GM18858 (cell line): ENCODE data around the gene PLEKHA4.
"Not testable (repeated sequence)": the region's sequence is repeated elsewhere in the genome, so short reads cannot be mapped to it uniquely, and the experiment has no call there.

Experiments used
- ATAC-seq: cut with Tn5 transposase; IDR thresholded peaks from one replicate; pipeline ENCODE4 v1.9.1; 2021; ENCODE audit not compliant: unreplicated experiment

PLEKHA4 gene, protein sequence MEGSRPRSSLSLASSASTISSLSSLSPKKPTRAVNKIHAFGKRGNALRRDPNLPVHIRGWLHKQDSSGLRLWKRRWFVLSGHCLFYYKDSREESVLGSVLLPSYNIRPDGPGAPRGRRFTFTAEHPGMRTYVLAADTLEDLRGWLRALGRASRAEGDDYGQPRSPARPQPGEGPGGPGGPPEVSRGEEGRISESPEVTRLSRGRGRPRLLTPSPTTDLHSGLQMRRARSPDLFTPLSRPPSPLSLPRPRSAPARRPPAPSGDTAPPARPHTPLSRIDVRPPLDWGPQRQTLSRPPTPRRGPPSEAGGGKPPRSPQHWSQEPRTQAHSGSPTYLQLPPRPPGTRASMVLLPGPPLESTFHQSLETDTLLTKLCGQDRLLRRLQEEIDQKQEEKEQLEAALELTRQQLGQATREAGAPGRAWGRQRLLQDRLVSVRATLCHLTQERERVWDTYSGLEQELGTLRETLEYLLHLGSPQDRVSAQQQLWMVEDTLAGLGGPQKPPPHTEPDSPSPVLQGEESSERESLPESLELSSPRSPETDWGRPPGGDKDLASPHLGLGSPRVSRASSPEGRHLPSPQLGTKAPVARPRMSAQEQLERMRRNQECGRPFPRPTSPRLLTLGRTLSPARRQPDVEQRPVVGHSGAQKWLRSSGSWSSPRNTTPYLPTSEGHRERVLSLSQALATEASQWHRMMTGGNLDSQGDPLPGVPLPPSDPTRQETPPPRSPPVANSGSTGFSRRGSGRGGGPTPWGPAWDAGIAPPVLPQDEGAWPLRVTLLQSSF

DNA sequence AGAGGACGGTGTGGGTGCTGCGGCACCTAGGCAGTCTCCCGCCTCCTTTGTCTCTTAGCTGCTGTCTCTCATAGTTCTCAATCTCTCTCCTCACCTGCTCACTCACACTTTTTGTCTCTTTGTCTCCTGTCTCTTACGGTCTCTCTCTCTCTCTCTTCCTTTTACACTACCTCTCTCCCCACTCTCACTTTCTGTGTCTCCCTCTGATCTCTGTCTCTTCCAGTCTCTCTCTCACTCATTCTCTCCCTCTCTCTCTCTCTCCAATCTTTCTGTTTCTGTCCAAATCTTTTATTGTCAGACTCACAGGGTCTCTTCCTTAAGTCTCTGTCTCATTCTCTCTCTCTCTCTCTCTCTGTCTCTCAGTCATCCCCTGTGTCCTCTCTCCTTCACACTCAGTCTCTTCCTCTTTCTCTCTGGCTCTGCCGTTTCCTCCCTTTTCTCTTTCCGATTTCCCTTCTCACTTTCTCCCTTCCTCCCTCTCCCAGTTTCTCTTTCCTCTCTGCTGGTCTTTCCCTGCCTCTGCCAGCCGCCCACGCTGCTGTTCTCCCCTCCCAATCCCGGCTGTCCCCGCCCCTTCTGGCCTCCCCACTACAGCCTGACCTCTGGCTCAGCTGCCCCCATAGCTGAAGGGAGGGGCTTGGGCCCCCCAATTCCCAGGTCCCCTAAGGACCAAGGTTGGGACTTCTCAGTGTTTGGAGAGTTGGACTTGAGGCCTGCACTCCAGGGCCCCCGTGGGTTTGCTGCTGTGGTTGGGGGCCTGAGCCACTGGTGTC is at the start of gene PLEKHA4:
Gene PLEKHA4, minus strand, starts transcription at position 504 of the 773 bp plus-strand sequence. CDS start 997 bp downstream, outside the sequence.
- ATAC-seq = no peak

DNA sequence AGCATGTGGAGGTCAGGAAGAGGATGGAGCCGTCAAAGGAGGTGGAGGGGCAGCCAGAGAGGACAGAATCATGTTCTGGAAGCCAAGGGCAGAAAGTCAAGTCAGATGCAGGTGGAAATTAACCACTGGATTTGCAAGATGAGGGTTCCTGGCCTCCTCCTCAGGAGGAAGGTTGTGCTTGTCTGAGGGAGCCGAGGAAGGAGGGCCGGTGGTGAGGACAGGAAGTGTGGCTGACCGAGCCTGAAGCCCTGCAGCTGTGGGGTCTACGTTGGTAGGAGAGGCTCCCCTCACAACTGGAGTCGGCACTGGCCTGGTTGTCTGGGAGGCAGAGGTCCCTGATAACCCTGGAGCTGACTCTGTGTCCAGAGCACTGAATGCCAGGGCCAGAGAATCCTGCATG is 49.7 kb upstream of the PLEKHA4 start:
- ATAC-seq = no peak

DNA sequence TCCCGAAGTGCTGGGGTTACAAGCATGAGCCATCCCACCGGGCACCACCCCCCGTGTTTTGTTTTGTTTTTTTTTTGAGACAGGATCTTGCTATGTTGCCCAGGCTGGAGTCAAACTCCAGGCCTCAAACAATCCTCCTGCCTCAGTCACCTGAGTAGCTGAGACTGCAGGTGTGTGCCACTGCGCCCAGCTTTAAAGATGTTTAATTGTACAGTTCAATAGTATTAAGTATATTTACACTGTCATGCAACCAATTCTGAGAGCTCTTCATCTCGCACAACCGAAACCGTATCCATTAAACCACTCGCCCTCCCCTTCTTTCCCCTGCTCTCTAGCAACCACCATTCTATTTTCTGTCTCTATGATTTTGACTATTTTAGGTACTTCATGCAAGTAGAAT is 47.3 kb upstream of the PLEKHA4 start:
- no peak for ATAC-seq

DNA sequence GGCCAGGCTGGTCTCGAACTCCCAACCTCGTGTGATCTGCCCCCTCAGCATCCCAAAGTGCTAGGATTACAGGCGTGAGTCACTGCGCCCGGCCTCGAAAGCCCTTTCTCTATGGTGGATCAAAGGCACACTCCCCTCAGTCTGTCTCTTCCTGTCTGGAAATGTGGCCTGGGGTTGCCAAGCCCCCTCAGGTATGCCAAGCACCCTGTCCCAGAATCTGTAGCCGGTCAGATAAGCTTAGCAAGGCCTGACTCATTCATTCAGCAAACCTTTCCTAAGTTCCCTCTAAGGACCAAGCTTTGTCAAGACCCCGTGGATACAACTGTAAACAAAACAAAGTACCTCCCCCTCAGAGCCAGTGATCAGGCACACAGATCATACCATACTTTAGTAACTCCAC is 45.8 kb upstream of the PLEKHA4 start:
- ATAC-seq = no peak

DNA sequence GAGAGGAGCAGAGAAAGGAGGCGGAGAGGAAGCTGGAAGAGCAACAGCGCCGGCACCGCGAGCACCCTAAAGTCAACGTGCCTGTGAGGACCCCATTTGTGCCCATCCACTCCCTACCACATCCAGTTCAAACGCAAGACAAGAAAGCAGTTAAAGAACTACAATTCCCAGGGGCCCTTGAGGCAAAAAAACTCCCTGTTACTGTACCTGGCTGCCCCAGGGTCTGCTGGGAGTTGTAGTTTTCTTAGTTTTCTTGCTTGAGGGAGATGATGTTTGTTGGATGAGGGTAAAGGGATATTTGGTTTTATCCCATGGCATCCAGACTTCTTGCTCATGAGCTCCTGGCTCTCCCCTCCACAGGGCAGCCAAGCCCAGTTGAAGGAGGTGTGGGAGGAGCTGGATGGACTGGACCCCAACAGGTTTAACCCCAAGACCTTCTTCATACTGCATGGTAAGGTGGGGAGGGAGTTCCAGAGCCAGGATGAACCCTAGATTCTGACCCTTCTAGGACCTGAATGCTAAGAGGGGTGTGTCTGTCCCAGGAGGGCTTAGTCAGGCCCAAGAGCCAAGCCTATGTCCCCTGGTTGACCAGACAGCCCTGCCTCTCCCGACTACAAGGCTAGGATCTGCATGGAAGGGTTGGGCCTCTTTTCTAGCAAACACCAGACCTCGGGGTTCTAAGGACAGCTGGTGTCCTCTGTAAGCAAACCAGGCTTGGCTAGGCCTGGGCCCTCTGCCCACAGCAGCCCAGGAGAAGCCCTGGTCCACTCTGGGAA is 44.9 kb upstream of the PLEKHA4 start:
- no peak for ATAC-seq

DNA sequence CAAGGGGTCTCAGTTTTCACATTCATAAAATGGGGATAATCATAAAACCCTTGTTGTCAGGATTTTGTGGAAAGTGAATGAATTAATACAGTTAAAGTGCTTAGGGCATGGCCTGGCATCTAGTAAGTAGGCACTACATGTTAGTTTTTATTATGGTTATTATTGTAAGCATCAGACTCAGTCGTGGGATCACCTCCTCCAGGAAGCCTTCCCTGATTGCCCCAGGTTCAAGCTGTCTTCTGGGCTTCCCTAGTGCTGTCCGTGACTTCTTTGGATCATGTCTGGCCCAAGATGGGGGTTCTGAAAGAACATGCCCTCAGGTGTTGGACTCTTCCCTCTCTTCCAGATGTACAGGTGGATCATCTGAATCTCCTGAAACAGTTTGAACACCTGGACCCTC is 42.4 kb upstream of the PLEKHA4 start:
- no peak for ATAC-seq

DNA sequence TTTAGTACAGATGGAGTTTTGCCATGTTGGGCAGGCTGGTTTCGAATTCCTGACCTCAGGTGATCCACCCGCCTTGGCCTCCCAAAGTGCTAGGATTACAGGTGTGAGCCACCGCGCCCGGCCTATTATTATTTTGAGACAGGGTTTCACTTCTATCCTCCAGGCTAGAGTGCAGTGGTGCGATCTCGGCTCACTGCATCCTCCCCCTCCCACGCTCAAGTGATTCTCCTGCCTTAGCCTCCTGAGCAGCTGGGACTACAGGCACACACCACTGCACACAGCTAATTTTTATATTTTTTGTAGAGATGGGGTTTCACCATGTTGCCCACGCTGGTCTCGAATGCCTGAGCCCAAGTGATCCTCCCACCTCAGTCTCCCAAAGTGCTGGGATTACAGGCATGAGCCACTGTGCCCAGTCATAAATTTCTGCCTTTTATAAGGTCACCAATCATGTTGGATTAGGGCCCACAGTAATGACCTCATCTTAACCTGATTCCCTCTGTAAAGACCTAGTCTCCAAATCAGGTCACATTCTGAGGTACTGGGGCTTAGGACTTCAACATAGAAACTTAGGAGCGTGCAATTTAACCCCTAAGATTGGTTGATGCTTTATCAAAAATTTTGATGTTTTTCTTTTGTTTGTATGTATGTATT is 41.1 kb upstream of the PLEKHA4 start:
- not testable (repeated sequence) for ATAC-seq

DNA sequence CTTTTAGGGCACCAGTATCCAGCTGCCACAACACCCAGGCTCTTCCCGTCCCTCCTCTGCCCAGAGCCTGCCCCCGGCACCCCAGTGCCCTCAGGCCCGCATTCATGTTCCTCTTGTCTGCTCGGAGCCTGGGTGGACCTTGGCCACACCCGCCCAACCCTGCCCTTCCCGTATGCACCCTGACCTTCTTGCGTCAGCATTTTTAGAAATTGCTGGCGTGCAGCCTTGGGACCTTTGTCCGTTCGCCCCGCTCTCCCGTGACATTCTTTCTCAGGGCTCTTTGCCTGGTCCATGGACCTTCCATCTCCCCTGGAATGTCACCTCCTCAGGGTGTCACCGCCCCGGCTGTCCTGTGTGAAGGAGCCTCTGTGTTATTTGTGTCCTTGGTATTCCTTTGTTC is 39.3 kb upstream of the PLEKHA4 start:
- no peak for ATAC-seq

DNA sequence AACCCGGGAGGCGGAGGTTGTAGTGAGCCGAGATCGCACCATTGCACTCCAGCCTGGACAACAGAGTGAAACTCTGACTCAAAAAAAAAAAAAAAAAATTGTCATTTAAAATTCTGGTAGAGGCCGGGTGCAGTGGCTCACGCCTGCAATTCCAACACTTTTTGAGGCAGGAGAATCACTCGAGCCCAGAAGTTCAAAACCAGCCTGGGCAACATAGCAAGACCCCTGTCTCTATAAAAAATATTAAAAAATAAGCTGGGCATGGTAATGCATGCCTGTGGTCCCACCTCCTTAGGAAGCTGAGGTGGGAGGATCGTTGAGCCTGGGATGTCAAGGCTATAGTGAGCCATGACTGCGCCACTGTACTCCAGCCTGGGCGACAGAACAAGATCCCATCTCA is 37.9 kb upstream of the PLEKHA4 start:
- no peak for ATAC-seq

DNA sequence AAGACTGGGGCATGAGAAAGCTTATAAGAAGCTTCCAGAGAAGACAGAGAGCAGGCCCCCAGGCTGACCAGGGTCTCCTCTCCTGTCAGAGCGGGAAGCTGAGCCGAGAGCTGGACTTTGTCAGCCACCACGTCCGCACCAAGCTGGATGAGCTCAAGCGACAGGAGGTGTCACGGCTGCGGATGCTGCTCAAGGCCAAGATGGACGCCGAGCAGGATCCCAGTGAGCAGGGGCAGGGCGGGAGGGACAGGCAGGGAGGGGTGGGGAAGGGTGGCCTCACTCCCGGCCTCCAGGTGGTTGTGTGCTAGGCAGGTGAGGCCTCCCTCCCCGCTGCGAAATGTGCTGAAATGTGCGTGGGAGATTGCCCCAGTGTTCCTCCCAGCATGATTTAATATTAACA is 37.2 kb upstream of the PLEKHA4 start:
- ATAC-seq = no peak

DNA sequence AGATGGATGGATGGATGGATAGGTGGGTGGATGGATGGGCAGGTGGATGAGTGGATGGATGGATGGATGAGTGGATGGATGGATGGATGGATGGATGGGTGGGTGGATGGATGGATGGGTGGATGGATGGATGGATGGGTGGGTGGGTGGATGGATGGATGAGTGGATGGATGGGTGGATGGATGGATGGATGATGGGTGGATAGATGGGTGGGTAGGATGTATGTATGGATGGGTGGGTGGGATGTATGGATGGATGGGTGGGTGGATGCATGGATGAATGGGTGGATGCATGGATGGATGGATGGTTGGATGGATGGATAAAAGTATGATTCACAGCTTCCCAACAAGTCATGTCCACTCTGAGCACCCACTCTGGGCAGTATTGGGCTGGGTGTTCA is 35.4 kb upstream of the PLEKHA4 start:
- not testable (repeated sequence) for ATAC-seq

DNA sequence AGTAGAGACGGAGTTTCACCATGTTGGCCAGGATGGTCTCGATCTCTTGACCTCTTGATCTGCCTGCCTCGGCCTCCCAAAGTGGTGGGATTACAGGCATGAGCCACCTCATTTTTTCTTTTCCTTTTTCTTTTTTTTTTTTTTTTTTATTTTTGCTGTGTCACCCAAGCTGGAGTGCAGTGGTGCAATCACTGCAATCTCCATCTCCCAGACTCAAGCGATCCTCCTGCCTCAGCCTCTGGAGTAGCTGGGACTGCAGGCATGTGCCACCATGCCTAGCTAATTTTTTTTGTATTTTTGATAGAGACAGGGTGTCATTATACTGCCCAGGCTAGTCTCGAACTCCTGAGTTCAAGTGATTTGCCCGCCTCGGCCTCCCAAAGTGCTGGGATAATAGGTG is 33.9 kb upstream of the PLEKHA4 start:
- not testable (repeated sequence) for ATAC-seq

DNA sequence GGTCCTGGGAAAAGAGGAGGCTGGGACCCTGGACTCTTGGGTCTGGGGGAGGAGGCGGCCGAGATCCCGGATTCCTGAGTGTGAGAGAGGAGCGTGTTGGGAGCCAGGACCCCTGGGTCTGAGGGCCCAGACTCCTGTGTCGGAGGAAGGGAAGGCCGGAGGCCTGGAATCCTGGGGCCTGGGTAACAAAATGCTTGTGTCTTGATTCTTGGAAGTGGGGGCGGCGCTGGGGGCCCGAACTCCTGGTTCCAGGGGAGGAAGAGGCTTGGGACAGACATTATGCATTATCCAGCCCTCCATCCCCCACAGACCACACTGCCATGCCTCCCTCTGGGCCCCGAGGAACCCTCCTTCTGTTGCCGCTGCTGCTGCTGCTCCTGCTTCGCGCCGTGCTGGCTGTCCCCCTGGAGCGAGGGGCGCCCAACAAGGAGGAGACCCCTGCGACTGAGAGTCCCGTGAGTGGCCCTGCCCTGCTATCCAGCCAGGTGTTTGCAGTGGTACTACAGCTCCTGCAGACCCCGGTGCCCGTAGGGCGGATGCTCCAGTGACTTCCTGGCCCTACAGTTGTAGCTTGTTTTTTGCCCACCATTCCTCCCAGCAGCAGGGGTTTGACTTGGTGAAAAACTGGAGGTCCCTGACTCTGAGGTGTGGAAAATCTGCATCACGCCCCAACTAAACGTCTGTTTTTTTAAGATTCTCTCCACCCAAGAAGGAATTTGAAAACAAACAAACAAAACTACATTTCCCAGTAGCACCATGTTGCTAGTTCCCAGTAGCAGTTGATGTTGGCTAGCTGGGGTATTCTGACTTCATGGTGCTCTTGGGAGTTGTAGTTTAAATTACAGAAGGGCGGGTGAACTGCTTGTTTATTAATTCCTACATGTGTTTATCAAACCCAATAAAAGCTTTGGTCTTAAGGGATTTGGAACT is 32.3 kb upstream of the PLEKHA4 start:
- ATAC-seq = no peak

DNA sequence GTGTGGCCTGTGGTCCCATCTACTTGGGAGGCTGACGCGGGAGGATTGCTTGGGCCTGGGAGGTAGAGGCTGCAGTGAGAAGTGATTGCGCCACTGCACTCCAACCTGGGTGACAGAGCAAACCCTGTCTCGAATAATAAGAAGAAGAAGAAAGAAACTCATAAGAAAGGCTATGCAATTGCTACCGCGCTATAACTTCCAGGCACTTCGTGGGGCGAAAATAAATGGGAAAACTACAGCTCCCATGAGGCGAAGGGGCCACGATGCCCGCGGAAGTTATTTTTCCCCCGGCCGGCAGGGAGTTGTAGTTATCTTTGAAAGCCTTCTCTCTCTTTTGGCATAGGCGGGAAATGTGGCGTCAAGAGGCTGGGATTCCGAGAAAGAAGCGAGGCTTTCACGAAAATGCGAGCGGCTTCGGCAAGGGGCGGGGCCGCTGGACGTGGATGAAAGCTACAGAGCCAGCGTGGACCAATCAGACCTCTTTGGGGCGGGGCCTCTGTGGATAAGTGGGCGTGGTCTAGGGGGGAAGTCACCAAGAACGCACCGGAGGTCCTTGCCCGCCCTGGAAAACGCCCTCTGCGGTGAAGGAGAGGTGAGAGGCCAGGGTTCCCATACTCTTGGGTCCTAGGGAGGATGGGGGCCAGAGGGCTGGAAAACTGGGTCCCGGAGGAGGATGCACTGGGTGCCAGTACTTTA is 31.5 kb upstream of the PLEKHA4 start, which contains the start of gene NUCB1:
Gene NUCB1, plus strand, starts transcription at position 532 of the 696 bp plus-strand sequence. CDS start 485 bp downstream, outside the sequence.
- ATAC-seq = no peak

DNA sequence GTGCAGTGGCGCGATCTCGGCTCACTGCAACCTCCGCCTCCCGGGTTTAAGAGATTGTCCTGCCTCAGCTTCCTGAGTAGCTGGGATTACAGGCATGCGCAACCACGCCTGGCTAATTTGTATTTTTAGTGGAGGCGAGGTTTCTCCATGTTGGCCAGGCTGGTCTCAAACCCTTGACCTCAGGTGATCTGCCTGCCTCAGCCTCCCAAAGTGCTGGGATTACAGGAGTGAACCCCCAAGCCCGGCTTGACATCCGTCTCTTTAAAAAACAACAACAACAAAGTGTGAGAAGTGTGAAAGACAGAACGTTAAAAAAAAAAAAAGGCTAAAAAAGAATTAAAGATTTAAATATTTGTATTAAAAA is 31.0 kb upstream of the PLEKHA4 start:
- ATAC-seq = not testable (repeated sequence)

DNA sequence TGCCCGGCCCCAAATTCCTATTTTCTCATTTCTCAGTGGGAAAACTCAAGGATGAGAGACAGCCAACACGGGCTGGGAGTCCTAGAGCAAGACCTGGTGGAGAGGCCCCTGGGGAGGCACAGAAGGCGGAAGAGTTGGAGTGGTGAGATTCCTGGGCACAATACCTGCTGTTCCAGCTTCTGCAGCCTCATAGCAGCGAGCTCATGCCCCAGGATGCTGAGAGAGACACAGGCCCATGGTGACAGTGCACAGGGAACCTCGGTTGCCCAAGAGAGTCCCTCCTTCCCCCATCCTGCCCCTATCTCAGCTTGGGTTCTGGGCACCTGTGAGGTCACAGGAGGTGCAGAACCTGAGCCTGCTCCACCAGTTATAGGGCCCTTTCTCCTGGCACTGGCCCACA is 28.8 kb upstream of the PLEKHA4 start:
- no peak for ATAC-seq

DNA sequence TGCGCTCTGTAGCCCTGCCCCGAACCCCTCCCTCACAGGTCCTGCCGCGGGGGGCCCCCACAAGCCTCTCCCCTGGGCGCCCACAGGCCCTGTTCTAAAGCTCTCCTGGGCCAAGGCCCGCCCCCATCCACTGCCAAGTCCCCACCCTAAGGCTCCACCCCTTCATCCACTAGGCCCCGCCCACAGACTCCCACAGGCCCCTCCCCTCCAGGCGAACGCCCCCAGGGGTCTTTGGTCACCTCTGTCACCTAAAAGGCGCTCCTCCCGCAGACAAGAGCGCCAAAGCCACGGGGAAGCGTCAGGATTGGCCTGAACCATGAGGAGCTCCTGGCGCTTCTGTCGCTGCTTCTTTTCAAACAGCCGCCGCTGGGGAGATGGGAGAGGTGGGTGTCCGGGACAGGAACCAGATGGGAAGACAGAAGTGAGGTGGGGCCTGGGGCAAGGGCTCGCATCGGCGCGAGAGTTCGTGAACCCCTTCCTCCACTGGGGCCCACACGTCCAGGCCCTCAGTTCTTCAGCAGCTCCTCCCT is 27.8 kb upstream of the PLEKHA4 start:
- ATAC-seq = no peak

DNA sequence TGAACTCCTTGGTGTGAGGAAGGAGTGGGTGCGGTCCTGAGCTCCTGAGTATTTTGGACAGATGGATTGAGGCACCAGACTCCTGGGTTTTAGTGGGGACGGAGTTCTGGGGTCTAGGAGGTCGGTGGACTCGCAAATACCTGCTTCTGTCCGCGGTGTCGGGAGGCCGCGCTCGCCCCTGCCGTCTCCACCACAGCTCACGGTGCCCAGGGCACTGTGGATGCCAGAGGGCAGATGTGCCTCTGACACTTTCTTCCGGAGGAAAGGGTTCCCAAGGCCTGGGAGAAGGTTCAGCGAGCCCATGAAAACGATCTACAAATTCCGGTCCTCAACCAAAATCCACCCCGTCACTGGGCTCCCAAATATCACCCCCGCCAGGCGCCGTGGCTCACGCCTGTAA is 26.8 kb upstream of the PLEKHA4 start:
- no peak for ATAC-seq
